Measurements from ENCODE around the gene HUNK.
"Not testable (repeated sequence)": the region's sequence is repeated elsewhere in the genome, so short reads cannot be mapped to it uniquely, and the experiment has no call there.

The HUNK gene

GRCh38 chr21:31993826-31994825, 121.3 kb downstream of the HUNK start:
- no peak for DNase-seq

- DNase-seq, result no peak
Measured at GRCh38 chr21:31997191-31997590, 124.4 kb downstream of the HUNK start.

GRCh38 chr21:31999810-32000468, 127.1 kb downstream of the HUNK start:
- DNase-seq, result no peak

GRCh38 chr21:32001390-32001789, 128.6 kb downstream of the HUNK start:
- no peak for DNase-seq

GRCh38 chr21:32003411-32003810, 130.6 kb downstream of the HUNK start:
- no peak for DNase-seq

- DNase-seq, result no peak
Measured at GRCh38 chr21:32004291-32004690, 131.5 kb downstream of the HUNK start.

GRCh38 chr21:32007456-32007855, 134.6 kb downstream of the HUNK start:
- no peak for DNase-seq

GRCh38 chr21:32008714-32009113, 135.9 kb downstream of the HUNK start:
- no peak for DNase-seq

GRCh38 chr21:32009263-32009662, 136.4 kb downstream of the HUNK start:
- DNase-seq, result no peak

- peak in 1 of 56 donors; percentile 5 for DNase-seq
Measured at GRCh38 chr21:32015461-32016139, 142.8 kb downstream of the HUNK start.

- DNase-seq, result no peak
Measured at GRCh38 chr21:32018381-32018780, 145.6 kb downstream of the HUNK start.

- no peak for DNase-seq
Measured at GRCh38 chr21:32020564-32020963, 147.7 kb downstream of the HUNK start.

GRCh38 chr21:32021319-32021994, 148.6 kb downstream of the HUNK start:
- peak in 44 of 56 donors; percentile 2 to 71 (median 30) for DNase-seq

- no peak for DNase-seq
Measured at GRCh38 chr21:32022146-32022545, 149.3 kb downstream of the HUNK start.

- no peak for DNase-seq
Measured at GRCh38 chr21:32030146-32030652, 157.4 kb downstream of the HUNK start.

- DNase-seq, result no peak
Measured at GRCh38 chr21:32034850-32035249, 162.0 kb downstream of the HUNK start.

- DNase-seq, result no peak
Measured at GRCh38 chr21:32035617-32036016, 162.8 kb downstream of the HUNK start.

GRCh38 chr21:32036756-32037155, 163.9 kb downstream of the HUNK start:
- DNase-seq, result no peak

- not testable (repeated sequence) for DNase-seq
Measured at GRCh38 chr21:32038751-32039150, 165.9 kb downstream of the HUNK start.

GRCh38 chr21:32043458-32043857, 170.6 kb downstream of the HUNK start:
- DNase-seq, result no peak

Measured in nucleus accumbens (tissue), 56 donors.